GM23338 (cell line): ENCODE measurements around the gene MIB2. TPM values are rescaled to one million over a fixed set of nuclear protein-coding genes. Genes with fewer than 3 reads are reported as not detected.

Experiments
- ATAC-seq: fragments of 200-7000 bp; cut with Tn5 transposase; 3 replicates; pipeline ENCODE4 v1.9.1; 2020
- DNase-seq: peaks from one replicate; pipeline ENCODE4 v3.0.0-alpha.2; 2015; ENCODE audit warnings: low spot score
- H2AFZ ChIP-seq: fragments of 200-600 bp; sonication (generic); 2 replicates; pipeline ENCODE4 v1.8.0; 2016; ENCODE audit warnings: antibody characterized with exemption, mild to moderate bottlenecking, moderate library complexity
- H3F3A ChIP-seq: fragments of 200-600 bp; sonication (generic); replicated peaks from 2 replicates; pipeline ENCODE4 v1.8.0; 2017; ENCODE audit warnings: antibody characterized with exemption, mixed run types, low read depth
- H3K27ac ChIP-seq: fragments of 200-600 bp; sonication (generic); 2 replicates; pipeline ENCODE4 v1.6.1; 2016; ENCODE audit warnings: low read depth
- H3K27me3 ChIP-seq: fragments of 200-600 bp; sonication (generic); 2 replicates; pipeline ENCODE4 v1.8.0; 2016; ENCODE audit warnings: mild to moderate bottlenecking, mixed run types, moderate library complexity; ENCODE audit not compliant: insufficient read depth
- H3K36me3 ChIP-seq: fragments of 200-600 bp; sonication (generic); 2 replicates; pipeline ENCODE4 v1.8.0; 2016; ENCODE audit warnings: mild to moderate bottlenecking; ENCODE audit not compliant: insufficient read depth
- H3K4me1 ChIP-seq: fragments of 200-600 bp; sonication (generic); 2 replicates; pipeline ENCODE4 v1.8.0; 2016; ENCODE audit warnings: mild to moderate bottlenecking, moderate library complexity; ENCODE audit not compliant: insufficient read depth
- H3K4me2 ChIP-seq: fragments of 200-600 bp; sonication (generic); 2 replicates; pipeline ENCODE4 v1.7.1; 2017; ENCODE audit warnings: mixed run types
- H3K4me3 ChIP-seq: fragments of 200-600 bp; sonication (generic); 2 replicates; pipeline ENCODE4 v1.6.1; 2016; ENCODE audit warnings: mixed run types
- H3K79me2 ChIP-seq: fragments of 200-600 bp; sonication (generic); replicated peaks from 2 replicates; pipeline ENCODE4 v1.8.0; 2017; ENCODE audit warnings: mild to moderate bottlenecking; ENCODE audit not compliant: insufficient read depth
- H3K9me2 ChIP-seq: fragments of 200-600 bp; sonication (generic); 2 replicates; pipeline ENCODE4 v1.8.0; 2017; ENCODE audit not compliant: insufficient read depth
- H4K20me1 ChIP-seq: fragments of 200-600 bp; sonication (generic); replicated peaks from 2 replicates; pipeline ENCODE4 v1.8.0; 2017; ENCODE audit warnings: mild to moderate bottlenecking; ENCODE audit not compliant: insufficient read depth
- H3K27ac Mint-ChIP-seq: 2 replicates; pipeline ENCODE4 v1.8.0; 2020; ENCODE audit warnings: inconsistent platforms, mild to moderate bottlenecking, moderate library complexity, mixed read lengths
- H3K27me3 Mint-ChIP-seq: 3 replicates; pipeline ENCODE4 v1.8.0; 2022; ENCODE audit warnings: low read depth, mild to moderate bottlenecking, moderate library complexity, mixed read lengths, inconsistent platforms; ENCODE audit not compliant: insufficient read depth, poor library complexity
- H3K36me3 Mint-ChIP-seq: 3 replicates; pipeline ENCODE4 v1.8.0; 2021; ENCODE audit warnings: low read depth, mild to moderate bottlenecking, inconsistent platforms, moderate library complexity, mixed read lengths
- H3K4me1 Mint-ChIP-seq: 3 replicates; pipeline ENCODE4 v1.8.0; 2020; ENCODE audit warnings: mild to moderate bottlenecking, inconsistent platforms, mixed read lengths
- H3K4me3 Mint-ChIP-seq: 3 replicates; pipeline ENCODE4 v1.8.0; 2021; ENCODE audit warnings: moderate library complexity, mild to moderate bottlenecking, inconsistent platforms, mixed read lengths
- H3K9me3 Mint-ChIP-seq: 3 replicates; pipeline ENCODE4 v1.8.0; 2020; ENCODE audit warnings: moderate library complexity, mild to moderate bottlenecking, inconsistent platforms, mixed read lengths
- CREB1 ChIP-seq: fragments of 250-450 bp; sonication (Bioruptor Pico); IDR thresholded peaks from 2 replicates; pipeline ENCODE4 v1.5.0; 2020; ENCODE audit warnings: low read depth, mild to moderate bottlenecking, moderate library complexity
- EZH2 ChIP-seq: fragments of 200-600 bp; sonication (generic); IDR thresholded peaks from one replicate; pipeline ENCODE4 v1.8.0; 2017; ENCODE audit warnings: antibody characterized with exemption, mild to moderate bottlenecking, low read depth; ENCODE audit not compliant: unreplicated experiment
- JUNB ChIP-seq: IDR thresholded peaks from one replicate; pipeline ENCODE4 v1.6.1; 2016; ENCODE audit warnings: antibody characterized with exemption; ENCODE audit not compliant: unreplicated experiment
- NANOG ChIP-seq: IDR thresholded peaks from 2 replicates; pipeline ENCODE4 v1.6.1; 2016; ENCODE audit warnings: antibody characterized with exemption, borderline replicate concordance
- POLR2AphosphoS5 ChIP-seq: IDR thresholded peaks from 2 replicates; pipeline ENCODE4 v1.6.1; 2016; ENCODE audit warnings: antibody characterized with exemption, low read depth
- STAT1 ChIP-seq: IDR thresholded peaks from one replicate; pipeline ENCODE4 v1.6.1; 2016; ENCODE audit warnings: antibody characterized with exemption; ENCODE audit not compliant: unreplicated experiment
- ZNF114 ChIP-seq: fragments of 250-450 bp; sonication (Bioruptor Pico); IDR thresholded peaks from 2 replicates; pipeline ENCODE4 v1.5.0; 2020; ENCODE audit warnings: mild to moderate bottlenecking, moderate library complexity
- ZNF331 ChIP-seq: fragments of 250-450 bp; sonication (Bioruptor Pico); IDR thresholded peaks from 2 replicates; pipeline ENCODE4 v1.5.0; 2020; ENCODE audit warnings: low read depth, mild to moderate bottlenecking, moderate library complexity
- polyA plus RNA-seq: library from polyadenylated mRNA; unstranded; fragments of >200 nt; fragmentation: Nextera tagmentation; extraction: Ambion mirVana; gene quantifications from 2 replicates; pipeline ENCODE4 v1.2.1, GENCODE V29; 2016
- total RNA-seq: library from RNA; depleted of rRNA; stranded (reverse); fragments of >200 nt; shearing (Covaris generic); gene quantifications from 2 replicates; pipeline ENCODE4 v1.2.3, GENCODE V29; 2014
- TF ChIP-seq, protein P1 (sequence below): IDR thresholded peaks from 2 replicates; pipeline ENCODE4 v1.6.1; 2016; ENCODE audit warnings: antibody characterized with exemption
- TF ChIP-seq, protein P2 (sequence below): IDR thresholded peaks from one replicate; pipeline ENCODE4 v1.6.1; 2018; ENCODE audit warnings: antibody characterized with exemption; ENCODE audit not compliant: unreplicated experiment
- TF ChIP-seq, protein P3 (sequence below), 2 experiments: fragments of 200-600 bp in 1 of 2; sonication (generic) in 1 of 2; conservative IDR thresholded peaks; 2 replicates each; pipeline versions ENCODE4 v1.5.1 to v1.6.1; 2016 to 2017; ENCODE audit warnings: antibody characterized with exemption in 2 of 2, low read depth in 2 of 2, mild to moderate bottlenecking in 2 of 2, moderate library complexity in 1 of 2

MIB2 gene
- total and polyA plus RNA-seq, 2 experiments from 2014 or later = 82.6 to 104 TPM

DNA sequence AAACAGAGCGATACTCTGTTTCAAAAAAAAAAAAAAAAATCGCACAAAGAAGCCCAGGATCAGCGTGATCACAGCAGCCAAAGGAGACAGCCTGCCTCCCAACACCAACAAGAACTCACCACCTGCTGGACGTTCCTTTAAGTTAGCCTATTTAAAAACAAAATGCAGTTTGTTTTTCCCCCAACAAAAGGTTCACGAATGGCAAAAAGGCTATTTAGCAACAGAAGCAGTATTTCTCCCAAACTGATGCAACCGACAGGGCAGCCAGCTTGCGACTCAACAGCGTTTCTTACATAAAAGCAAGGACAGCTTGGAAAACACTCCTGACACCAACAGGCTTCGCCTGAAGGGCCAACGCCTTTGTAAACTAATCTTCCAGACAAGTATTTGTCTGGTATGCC lies 47.4 kb upstream of the MIB2 start:
- Mint-ChIP-seq H3K4me1 (peaks cover 19% of the 10 kb centered on the region), H3K9me3 (no peaks in the 10 kb centered on the region; the same call in 2 of the 3 replicates), H3K27ac (peak overlapping the region; percentile 70; the same call in 1 of the 2 replicates), H3K36me3 (peaks cover 69% of the 10 kb centered on the region), H3K27me3 (peaks cover 14% of the 10 kb centered on the region), H3K4me3 (no peak overlapping the region)
- DNase-seq = peak; percentile 51
- no peaks in the 10 kb centered on the region for H3K27me3 ChIP-seq
- H3K79me2 ChIP-seq = peaks cover 95% of the 10 kb centered on the region
- peaks cover 40% of the 10 kb centered on the region for H3F3A ChIP-seq
- peak; percentile 65 for ATAC-seq
- peaks cover 70% of the 10 kb centered on the region for H4K20me1 ChIP-seq
- H3K9me2 ChIP-seq = 0 out of 2 replicates have a peak, but pooled peaks cover 3% of the 10 kb centered on the region
- H3K4me3 ChIP-seq = no peak overlapping the region
- TF ChIP-seq JUNB (no peak), NANOG (no peak), POLR2AphosphoS5 (no peak)
- TF ChIP-seq, protein P1, sequence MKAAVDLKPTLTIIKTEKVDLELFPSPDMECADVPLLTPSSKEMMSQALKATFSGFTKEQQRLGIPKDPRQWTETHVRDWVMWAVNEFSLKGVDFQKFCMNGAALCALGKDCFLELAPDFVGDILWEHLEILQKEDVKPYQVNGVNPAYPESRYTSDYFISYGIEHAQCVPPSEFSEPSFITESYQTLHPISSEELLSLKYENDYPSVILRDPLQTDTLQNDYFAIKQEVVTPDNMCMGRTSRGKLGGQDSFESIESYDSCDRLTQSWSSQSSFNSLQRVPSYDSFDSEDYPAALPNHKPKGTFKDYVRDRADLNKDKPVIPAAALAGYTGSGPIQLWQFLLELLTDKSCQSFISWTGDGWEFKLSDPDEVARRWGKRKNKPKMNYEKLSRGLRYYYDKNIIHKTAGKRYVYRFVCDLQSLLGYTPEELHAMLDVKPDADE = no peak
- TF ChIP-seq, protein P2, sequence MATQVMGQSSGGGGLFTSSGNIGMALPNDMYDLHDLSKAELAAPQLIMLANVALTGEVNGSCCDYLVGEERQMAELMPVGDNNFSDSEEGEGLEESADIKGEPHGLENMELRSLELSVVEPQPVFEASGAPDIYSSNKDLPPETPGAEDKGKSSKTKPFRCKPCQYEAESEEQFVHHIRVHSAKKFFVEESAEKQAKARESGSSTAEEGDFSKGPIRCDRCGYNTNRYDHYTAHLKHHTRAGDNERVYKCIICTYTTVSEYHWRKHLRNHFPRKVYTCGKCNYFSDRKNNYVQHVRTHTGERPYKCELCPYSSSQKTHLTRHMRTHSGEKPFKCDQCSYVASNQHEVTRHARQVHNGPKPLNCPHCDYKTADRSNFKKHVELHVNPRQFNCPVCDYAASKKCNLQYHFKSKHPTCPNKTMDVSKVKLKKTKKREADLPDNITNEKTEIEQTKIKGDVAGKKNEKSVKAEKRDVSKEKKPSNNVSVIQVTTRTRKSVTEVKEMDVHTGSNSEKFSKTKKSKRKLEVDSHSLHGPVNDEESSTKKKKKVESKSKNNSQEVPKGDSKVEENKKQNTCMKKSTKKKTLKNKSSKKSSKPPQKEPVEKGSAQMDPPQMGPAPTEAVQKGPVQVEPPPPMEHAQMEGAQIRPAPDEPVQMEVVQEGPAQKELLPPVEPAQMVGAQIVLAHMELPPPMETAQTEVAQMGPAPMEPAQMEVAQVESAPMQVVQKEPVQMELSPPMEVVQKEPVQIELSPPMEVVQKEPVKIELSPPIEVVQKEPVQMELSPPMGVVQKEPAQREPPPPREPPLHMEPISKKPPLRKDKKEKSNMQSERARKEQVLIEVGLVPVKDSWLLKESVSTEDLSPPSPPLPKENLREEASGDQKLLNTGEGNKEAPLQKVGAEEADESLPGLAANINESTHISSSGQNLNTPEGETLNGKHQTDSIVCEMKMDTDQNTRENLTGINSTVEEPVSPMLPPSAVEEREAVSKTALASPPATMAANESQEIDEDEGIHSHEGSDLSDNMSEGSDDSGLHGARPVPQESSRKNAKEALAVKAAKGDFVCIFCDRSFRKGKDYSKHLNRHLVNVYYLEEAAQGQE = no peak
- peak overlapping the region; percentile 87 for H3K27ac ChIP-seq
- H3K4me2 ChIP-seq = peak overlapping the region; percentile 17; the same call in 1 of the 2 replicates
- peaks cover 24% of the 10 kb centered on the region for H3K4me1 ChIP-seq
- peaks cover 28% of the 10 kb centered on the region for H3K36me3 ChIP-seq
- H2AFZ ChIP-seq = no peak overlapping the region

DNA sequence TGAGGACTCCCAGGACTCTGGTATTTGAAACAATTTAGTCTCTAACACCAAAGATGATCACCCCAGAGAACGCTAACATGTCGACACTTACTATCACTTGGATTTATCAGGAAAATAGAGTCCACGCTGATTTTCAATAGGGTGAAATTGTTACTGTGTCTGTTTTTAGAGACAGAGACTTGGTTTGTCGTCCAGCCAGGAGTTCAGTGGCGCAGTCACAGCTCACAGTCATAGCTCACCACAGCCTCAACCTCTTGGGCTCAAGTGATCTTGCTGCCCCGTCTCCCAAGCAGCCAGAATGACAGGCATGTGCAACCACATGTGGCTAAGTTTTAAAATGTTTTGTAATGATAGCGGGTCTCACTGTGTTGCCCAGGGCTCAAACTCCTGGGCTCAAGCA lies 46.0 kb upstream of the MIB2 start:
- 0 out of 2 replicates have a peak, but pooled peaks cover 3% of the 10 kb centered on the region for H3K9me2 ChIP-seq
- H3K27me3 ChIP-seq = no peaks in the 10 kb centered on the region
- H3K27ac Mint-ChIP-seq = no peak overlapping the region
- H3K4me1 Mint-ChIP-seq = peaks cover 19% of the 10 kb centered on the region
- peaks cover 6% of the 10 kb centered on the region; the same call in 2 of the 3 replicates for H3K9me3 Mint-ChIP-seq
- H3K27ac ChIP-seq = peak overlapping the region; percentile 87
- H3K4me3 Mint-ChIP-seq = no peak overlapping the region
- H3K36me3 ChIP-seq = peaks cover 15% of the 10 kb centered on the region
- H4K20me1 ChIP-seq = peaks cover 70% of the 10 kb centered on the region
- no peak overlapping the region for H3K4me3 ChIP-seq
- peaks cover 100% of the 10 kb centered on the region for H3K79me2 ChIP-seq
- peaks cover 37% of the 10 kb centered on the region for H3F3A ChIP-seq
- no peak overlapping the region for H3K4me2 ChIP-seq
- no peak for ATAC-seq
- H3K4me1 ChIP-seq = peaks cover 24% of the 10 kb centered on the region
- H3K36me3 Mint-ChIP-seq = peaks cover 65% of the 10 kb centered on the region
- peaks cover 21% of the 10 kb centered on the region for H3K27me3 Mint-ChIP-seq
- DNase-seq = no peak
- H2AFZ ChIP-seq = no peak overlapping the region
- TF ChIP-seq ZNF331 = no peak
- TF ChIP-seq, protein P2 = no peak
- no peak for TF ChIP-seq POLR2AphosphoS5
- TF ChIP-seq STAT1 = no peak
- no peak for TF ChIP-seq EZH2
- TF ChIP-seq NANOG = no peak
- TF ChIP-seq CREB1 (CRISPR knock-in tag) = no peak
- no peak for TF ChIP-seq ZNF114 (CRISPR knock-in tag)
- TF ChIP-seq, protein P3, sequence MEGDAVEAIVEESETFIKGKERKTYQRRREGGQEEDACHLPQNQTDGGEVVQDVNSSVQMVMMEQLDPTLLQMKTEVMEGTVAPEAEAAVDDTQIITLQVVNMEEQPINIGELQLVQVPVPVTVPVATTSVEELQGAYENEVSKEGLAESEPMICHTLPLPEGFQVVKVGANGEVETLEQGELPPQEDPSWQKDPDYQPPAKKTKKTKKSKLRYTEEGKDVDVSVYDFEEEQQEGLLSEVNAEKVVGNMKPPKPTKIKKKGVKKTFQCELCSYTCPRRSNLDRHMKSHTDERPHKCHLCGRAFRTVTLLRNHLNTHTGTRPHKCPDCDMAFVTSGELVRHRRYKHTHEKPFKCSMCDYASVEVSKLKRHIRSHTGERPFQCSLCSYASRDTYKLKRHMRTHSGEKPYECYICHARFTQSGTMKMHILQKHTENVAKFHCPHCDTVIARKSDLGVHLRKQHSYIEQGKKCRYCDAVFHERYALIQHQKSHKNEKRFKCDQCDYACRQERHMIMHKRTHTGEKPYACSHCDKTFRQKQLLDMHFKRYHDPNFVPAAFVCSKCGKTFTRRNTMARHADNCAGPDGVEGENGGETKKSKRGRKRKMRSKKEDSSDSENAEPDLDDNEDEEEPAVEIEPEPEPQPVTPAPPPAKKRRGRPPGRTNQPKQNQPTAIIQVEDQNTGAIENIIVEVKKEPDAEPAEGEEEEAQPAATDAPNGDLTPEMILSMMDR (conservative IDR thresholded peaks at IDR 0.05; ENCODE audit: low read depth in 2 of 2) = no peak
- TF ChIP-seq JUNB = no peak
- TF ChIP-seq, protein P1 = no peak
